Measurements from ENCODE around the gene SP2.

Gene SP2

DNA sequence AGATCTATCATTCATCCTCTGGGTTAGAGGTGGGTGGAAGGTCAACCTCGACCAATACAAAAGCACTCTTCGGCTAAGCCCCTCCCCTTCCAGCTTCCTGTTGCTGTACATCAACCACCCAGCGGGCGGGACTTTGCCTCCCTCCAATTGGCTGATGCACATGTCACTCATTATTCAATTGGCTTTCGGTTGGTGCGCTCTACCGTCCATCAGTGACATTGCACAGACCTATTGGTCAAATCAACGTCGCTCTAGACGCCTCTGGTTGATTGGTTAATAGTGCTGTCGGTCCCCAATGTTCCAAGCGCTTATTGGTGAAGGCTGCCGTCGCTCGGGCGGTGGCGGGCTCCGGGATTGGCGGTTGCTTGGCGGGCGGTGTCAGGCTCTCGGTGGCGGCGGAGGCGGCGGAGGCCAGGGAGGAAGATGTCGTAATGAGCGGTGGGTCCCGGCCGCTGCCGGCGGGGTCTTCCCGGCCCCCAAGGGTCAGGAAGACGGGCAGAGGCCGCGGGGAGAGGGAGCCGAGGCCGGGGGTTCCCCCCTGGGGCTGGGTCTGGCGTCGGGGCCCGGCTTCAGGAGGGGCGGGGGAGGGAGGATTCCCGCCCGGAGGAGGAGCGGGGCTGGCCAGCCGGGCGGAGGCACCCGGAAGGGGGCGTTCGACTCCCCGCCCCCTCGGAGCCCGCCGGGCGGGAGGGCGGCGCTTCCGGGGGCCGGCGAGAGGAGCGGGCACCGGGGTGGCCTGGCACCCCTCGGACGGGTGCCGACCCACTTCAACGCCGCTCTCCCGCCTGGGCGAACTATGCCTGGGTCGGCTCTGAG lies at the start of gene SP2:
TSS of gene SP2 (plus strand) at position 381 of the 816 bp plus-strand sequence. CDS start at position 432, 51 bp downstream.
- peak; percentile 100 for DNase-seq

DNA sequence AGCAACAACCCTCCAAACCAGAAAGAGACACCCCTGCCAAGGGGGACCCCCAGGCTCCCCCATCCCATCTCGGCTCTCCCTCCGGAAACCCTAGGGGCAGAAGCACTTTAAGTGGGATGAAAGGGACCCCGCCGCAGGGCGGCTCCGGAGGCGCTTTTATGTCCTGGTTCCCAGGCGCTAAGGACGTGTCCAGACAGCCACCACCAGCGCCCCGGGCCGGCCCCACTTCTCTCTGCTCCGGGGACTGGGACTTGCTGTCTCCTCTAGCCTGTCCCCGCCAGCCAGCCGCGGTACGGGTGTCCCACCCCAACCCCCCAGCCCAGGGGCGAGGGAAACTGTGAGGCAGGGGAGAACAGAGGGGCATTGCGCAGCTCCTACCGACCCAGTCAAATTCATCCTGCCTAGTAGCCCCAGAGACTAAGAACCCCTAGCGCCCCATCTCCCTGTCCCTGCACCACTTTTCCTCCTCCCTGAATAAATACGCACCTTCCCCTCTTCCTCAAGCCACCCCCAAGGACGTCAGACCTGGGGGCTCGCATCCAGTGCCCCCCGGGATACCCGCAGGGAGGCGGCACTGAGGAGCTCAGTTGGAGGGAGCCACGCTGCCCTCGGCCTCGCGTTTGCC lies 49.2 kb upstream of the SP2 start:
- DNase-seq, result no peak

DNA sequence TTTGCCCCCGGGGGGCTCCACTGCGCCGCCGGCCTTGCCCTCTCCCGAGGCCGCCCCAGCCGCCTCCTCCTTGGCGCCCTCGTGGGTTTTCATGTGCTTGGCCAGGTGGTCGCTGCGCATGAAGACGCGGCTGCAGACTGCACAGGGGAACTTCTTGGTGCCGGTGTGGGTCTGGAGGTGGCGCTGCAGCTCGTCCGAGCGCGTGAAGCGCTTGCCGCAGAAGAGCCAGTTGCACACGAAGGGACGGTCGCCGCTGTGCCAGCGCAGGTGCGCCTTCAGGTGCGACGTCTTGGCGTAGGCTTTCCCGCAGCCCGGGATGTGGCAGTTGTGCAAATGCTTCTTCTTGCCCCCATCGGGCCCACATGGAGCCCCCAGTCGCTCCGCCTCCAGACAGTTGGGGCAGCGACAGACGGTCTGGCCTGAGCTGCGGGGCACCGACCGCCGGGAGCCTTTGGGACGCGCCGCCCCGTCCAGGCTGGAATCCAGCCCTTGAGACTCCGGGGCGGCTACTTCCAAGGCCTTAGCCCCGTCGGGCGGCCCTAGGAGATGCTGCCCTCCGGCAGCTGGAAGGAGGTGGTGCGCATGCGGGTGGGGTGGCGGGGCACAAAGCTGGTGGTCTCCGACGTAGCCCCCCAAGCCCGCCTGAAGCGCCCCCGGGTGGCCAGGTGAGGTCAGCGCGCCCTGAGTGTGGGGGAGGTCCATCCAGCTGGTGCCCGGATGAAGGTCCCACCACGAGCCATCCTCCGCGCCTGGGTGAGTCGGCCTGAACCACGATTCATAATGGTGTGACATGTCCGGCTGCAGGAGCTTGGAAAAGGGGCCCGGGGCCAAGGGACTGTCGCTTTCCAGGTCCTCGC lies 48.5 kb upstream of the SP2 start:
- no peak for DNase-seq

DNA sequence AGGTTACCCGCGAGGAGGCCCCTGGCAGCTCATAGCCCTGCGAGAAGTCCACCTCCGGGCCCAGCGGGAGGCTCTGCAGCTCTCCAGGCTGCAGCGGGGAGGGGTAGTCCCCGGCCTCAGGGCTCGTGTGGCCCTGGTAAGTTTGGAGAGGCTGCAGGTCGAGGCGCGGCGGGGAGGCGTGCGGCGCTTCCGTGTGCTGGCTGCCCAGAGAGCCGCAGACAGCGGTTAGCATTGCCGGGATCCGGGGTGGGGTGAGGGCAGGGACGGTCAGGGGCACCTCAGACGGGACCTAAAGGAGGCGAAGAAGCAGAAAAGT lies 47.9 kb upstream of the SP2 start:
- DNase-seq, result no peak

DNA sequence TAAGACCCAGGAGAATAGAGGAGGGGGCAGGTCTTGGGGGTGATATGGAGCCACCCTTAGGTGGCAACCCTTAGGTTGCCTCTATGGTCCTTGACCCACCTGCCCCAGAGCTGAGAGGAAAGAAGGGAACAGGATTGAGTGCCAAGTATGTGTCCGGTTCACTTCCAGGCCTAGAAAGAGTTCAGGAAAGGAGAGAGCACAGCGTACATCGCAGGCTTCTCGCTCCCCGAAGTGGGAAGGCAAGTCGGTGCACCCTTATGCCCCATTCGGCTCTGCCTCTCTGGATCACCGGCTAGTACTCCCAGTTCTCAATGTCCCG lies 45.7 kb upstream of the SP2 start:
- no peak for DNase-seq

DNA sequence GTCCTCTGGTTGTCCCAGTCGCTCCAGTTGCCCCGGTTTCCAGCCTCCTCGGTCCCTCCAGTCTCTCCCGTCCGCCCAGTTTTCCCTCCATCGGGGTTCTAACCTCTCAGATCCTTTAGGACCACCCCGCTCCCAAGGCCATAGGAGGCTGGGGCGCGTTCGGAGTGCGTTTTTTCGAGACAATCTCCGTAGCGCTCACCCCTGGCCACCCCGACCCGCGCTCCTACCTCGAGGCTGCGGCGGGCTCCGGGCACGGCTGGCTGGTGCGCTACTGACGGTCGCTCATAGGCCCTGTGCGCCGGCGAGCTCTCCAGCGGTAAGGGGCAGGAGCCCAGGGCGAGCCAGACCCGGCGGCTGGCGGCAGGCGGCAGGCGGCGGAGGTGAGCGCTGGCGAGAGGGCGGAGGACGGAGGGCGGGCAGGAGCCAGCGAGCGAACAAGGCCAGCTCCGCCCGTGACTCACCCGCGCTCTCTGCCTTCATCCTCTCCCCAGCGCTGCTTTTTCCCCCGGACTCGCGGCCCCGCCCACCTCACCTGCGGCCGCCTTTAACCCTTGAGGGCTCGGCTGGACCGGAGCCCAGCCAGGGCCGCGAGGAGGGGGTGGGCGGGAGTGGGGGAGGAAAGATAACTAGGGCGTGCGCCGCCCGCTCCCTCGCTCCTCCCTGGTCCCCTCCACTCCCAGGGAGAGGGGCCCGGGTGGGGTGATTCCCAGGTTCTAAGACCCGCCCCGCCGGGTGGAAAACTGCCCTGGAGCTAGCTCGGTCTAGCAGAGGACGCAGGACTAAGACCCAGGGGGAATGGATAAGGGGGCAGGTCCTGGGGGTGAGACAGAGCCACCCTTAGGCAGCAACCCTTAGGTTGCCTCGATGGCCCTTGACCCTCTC lies 45.1 kb upstream of the SP2 start, which contains the start of gene SP6:
TSS of gene SP6 (minus strand) at position 472 of the 882 bp plus-strand sequence. CDS start 2,734 bp downstream, outside the sequence.
- no peak for DNase-seq

DNA sequence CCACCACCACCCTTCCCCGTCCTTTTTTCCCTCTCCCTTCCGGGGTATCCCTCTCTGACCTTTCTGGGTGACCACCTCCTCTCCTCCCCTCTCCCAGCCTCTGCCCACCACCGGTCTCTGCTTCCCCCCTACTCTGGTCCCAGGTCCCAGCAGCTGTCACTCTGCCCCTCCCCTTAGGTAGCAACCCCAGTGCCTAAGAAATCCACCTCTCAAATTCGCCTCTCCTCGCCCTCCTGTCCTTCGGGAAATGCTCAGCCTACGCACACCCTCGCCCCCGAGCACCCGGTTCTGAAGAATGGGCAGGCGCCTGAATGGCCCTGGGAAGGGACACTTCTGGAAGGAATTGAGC lies 44.3 kb upstream of the SP2 start:
- DNase-seq, result no peak

DNA sequence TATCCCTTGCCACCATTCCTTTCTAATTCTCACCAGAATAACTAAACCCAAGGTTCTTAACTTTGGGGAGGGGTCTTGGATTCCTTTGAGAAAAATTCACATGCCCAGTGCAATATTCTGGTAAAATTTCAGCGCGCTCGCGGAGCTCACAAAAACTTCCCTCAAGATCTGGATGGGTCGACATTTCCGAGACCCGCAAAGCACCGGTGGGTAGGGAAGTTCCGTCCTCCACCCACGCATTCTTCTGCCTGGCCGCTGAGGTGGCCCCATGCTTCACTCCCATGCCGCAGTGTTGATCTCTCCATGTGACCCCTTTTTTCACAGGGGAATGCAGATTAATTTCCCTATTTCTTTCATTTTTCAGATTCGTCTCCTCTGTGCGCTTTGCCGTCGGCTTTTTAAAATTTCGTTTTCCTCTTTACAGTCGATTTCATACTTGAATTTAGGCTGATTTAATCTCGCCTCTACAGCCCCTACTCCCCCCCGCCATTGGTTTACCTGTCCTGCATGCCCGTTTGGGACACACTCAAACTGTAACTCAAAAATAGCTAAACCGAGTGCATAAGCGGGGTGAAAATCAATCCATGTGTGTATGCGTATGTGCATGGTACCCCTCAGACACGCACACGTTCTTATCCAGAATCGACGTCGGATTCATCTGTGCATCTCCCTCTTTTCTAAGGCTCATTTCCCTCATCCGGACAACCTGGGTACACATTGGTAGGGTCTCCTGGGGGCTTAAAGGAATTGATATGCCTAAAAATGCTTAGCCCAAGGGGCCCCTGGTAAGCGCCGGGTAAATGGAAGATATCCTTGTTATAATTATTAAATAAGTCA lies 43.7 kb upstream of the SP2 start:
- DNase-seq, result peak; percentile 21 to 53

DNA sequence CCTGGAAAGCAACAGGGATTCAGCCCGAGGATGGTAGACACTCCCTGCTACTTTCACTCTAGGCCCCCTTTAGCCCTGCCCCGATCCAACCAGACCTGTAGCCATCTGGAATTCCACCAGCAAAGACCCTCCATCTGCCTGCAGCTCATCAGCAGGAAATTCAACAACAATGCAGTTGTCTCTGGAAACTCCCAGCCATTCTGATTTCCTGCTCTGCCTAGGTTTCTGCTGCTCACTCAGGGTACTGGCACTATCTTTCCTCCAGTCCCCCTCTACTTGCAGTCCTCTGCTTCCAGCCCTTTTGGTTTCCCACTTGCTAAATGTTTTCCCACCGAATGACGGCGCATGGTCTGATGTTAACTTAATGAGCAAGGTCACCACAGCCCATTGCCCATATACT lies 42.4 kb upstream of the SP2 start:
- DNase-seq, result no peak

DNA sequence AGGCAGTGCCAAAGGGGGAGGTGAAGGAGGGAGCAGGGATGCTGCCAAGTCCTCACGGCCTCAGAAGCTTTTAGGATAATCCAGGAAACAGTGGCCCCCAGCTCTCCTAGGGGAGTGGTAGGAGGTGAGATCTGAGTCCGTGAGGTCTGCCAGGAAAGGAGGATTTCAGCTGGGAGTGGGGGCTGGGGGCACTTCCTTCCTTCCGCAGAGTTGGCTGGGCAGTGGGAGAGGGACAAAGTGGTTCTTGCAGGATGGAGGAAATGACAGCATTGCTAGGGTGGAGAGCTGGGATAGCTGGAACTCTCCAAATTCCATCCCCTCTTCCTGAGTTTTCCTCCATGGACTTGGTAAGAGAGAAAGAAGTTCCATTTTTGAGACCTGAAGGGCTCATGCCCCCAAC lies 40.3 kb upstream of the SP2 start:
- no peak for DNase-seq

DNA sequence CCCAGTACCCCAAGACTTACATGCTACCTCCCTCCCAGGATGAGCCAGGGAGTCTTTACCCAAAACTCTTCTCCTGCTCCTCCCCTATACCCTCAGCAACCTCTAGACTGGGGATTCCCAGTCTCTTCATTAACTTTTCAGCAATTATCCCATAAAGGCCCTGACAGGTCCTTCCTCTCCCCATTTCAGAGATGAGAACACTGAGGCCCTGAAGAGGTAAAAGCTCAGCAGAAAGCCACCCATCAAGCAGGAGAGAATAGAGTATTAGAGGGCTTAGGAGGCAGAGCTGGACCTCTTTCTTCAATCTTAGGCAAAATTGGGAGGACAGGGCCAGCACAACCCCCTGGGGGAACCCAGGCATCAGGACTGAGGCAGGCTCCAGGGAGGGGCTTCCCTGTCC lies 39.2 kb upstream of the SP2 start:
- no peak for DNase-seq

DNA sequence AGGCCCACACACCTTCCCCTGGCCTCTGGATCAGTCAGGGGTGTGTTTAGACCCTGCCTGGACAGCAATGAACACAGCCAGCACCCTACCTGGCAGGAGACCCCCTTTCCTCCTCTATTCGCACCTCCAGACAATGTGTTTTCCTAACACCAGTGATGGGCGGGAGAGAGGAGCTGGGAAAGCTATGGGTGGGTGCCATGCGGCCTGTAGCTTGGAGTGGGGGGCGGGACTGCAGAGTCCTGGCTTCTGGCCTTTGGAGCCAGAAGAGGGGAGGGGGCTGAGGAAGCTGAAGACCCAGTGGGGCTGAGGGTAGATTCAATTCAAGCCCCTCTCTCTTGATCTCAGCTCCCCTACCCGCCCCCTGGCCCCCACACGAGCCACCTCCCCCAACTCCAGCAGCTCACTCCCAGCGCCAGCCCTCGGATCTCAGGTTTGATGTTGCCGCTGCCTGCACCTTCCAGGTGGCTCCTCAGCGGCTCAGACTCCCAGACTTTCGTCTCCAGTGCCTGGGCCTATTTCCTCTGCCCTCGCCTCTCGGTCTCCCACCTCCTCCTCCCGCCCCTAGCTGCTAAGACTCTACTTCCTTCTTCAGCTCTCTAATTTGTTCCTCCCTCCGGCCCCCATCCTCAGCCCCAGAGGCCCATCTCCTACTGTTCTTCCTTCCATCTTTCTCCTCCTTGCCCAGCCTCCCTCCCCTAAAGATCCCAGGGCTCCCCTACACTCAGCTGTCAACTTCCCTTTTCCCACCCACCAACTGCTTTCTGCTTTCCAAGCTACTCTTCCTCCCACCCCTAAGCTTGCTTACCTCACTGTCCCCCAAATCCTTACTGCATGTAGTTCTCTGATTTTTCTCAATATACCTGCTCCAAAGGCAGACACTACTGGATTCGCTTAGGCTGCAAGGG lies 38.2 kb upstream of the SP2 start:
- peak; percentile 26 to 40 for DNase-seq

DNA sequence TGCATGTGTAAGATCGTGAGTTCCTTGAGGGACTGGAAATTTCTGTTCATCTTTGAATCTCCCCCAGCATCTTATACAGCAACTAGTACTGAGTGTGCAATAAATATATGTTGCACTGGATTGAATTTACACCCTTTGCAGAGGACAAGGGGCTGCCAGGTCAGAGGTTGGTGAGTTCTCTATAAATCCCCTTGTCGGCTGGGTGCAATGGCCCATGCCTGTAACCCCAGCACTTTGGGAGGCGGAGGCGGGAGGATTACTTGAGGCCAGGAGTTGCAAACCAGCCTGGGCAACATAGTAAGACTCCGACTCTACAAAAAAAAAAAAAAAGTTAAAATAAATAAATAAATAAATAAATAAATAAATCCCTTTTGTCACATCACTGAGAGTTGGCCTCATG lies 35.6 kb upstream of the SP2 start:
- DNase-seq, result no peak

DNA sequence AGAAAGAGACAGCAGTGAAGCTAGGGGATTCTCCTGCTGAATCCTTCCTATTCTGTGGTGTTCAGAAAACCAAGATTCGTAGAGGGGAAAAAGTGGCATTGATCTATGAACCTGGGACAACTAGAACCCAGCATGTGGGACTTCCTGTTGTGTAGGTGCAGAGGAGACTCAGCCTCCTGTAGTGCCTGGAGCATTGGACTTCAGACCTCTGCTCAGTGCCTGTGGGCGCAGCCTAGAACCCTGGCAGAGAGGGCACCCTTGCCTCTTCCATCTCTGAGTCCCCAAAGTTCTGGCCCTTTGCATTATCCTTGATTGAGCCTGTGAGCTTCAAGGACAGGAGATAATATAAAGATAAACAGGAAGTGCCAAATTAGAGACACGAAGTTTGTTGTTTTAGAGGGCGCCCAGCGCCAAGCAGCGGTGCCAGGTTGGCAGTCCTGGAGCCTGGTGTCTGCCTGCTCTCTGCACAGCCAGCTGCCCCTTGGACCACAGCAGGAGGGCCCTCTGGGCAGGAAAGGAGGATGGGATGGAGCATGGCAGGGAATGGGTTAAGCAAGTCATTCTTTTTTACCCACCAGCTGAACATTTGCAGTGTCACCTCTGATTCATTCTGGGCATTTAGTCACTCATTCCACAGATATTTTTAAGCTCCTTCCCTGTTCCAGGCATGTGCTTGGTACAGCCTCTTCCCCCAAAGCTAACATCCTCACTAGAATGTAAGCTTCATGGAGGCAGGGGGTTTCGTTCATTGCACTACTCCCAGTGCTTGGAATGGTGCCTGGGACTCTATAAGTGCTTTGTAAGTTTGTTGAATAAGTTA lies 33.2 kb upstream of the SP2 start:
- no peak for DNase-seq

DNA sequence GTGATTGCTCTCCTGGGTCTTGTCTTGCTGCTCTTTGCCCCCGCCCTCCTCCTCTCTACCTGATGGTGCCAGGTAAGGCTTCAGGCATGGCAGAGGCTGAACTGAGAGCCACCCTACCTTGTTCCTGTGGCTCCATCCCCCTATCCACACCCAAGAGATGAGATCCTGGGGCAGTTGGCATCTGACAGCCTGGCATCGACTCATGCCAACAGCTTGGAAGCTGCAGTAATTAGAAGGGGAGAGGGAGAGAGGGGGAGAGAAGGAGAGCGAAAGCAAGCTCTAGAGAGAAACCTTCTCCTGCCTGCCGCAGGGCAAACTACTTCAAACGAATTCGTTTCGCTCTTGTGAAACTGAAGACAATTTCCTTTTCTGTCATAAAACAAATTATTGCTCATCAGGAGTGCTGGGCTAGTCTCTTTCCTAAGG lies 31.2 kb upstream of the SP2 start:
- DNase-seq, result no peak

DNA sequence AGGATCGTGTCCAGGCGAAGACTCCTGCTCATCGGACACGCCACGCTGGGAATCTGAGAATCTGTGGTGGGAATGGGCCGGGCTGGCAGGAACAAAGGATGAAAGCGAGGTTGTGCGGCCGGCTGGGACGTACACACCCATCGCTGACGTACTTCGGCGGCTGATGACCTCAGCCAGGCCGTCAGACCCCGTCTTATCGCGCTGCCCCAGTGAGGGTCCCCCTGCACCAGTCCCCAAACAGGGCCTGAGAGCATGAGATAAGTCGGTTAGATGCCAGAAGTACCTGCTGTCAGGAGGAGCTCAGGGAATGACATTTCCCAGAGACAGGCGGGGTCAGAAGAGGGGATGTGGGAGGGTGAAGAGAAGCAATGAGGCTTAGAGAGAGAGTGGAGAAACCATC lies 29.1 kb upstream of the SP2 start:
- DNase-seq, result no peak

DNA sequence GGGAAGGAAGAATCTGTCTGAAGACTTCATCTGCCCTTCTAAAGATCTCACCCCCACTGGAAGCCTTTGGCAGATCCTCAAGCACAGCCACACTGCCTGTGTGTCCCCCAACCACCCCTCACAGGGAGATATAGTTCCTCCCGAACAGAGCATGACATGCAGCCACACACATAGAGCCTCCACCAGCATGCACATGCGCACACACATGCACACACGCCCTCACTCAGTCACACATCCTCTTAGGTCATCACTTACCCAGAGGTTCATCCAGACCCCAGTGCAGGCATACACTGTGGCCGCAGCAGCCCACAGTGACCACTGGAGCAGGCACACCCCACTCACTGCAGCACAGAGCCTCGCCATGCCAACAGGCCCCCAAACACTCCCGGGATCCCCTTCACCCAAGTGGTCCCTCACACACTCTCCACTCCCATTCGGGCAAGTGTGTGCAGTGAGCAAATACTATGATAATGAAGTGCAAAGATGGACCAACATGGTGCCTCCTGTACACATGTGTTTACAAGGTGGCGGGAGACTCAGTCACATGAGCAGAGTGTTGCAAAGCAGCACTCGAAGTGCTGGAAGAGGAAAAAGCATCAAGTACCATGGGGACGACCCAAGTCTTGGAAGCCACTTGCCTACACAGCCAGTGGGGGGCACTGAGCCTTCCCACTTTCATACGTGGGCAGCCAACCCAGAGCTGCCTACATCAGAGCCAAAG lies 28.1 kb upstream of the SP2 start:
- DNase-seq, result no peak

DNA sequence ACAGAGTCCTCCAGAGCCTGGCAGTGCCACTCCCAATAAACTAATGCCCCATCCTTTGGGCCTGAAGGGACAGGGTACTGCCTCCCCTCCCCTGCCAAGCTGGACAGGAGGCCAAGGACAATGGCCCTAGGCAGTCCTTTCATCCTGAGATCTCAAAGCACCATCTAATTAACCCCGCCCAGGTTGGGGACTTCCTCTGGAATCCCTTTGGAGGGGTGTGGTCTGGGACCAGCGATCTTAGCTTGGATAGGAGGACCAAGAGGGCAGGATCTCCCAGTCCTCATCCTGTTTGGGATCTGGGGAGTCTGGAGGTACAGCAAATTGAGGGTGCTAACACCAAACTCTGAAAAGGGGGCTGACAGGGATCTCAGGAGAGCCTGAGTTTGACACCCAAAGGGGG lies 26.9 kb upstream of the SP2 start:
- no peak for DNase-seq

DNA sequence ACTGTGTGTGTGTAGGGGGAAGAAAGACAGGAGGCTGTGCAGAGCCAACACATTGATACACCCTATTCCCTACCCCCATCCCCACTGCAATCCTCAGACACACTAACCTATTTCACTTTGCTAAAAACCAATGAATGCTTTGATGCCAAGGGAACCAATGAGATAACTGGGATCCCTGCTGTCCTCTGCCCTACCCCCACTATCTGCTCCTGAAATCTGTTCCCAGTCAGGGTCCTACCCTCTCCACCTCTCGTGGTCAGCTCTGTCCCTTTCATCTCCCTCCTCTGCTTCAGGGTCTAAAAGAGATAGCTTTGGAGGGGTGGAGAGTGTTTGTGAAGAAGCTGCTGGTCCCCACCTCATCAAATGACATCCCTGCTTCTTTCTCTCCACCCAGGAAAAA lies 26.0 kb upstream of the SP2 start:
- DNase-seq, result no peak
